ENCODE results near the gene CXorf38. TPM values are rescaled to one million over a fixed set of nuclear protein-coding genes. Genes with fewer than 3 reads are reported as not detected.

The CXorf38 gene
- total RNA-seq, 1 experiment from 2014 or later, result 18.3 TPM

DNA sequence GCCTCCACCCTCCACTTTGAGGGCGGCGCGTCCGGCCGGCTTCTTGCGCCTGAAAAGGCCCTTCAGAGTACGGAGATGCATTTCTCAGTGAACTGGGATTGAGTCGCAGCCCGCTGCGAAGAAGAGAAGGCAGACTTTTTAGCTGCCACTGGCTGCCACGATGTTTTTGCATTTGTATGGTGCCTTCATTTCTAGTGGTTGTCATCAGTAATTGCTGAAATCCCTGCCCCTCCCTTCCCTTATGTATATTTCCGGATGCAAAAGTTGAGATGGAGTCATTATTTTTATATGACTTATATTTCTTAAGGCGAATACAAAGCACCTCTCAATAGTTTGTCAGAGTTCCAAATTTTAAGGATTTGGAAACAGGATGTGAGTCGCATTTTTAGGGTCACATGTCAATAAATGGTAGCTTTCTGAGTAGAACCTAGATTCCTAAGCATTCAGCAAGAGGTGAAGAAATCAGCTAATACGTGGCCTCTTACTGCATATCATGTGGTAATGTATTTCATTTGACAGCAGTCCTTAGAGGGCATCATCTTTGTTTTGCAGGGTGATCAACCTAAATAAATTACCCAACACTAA, 65.9 kb downstream of the CXorf38 start:
- Histone ChIP-seq H3K4me3 (ENCODE audit: low read length) (peak overlapping the region; percentile 88), H4K20me1 (ENCODE audit: low read length) (no peaks in the 10 kb centered on the region), H3K36me3 (ENCODE audit: low read depth, low read length) (no peaks in the 10 kb centered on the region), H3K79me2 (ENCODE audit: low read length) (peaks cover 37% of the 10 kb centered on the region), H3F3A (ENCODE audit: low read length, unreplicated experiment) (no peaks in the 10 kb centered on the region), H3K4me1 (ENCODE audit: insufficient read depth, low read length) (no peaks in the 10 kb centered on the region; the same call in 1 of the 2 replicates), H3K4me2 (ENCODE audit: low read length) (peak overlapping the region; percentile 89), H3K27me3 (ENCODE audit: low read length) (no peaks in the 10 kb centered on the region), H3K9me2 (replicated peaks; ENCODE audit: low read length) (no peaks in the 10 kb centered on the region), H3K9ac (ENCODE audit: low read length) (peak overlapping the region; percentile 71), H3K9me3 (ENCODE audit: low read length) (no peaks in the 10 kb centered on the region), H3K27ac (ENCODE audit: low read length) (no peak overlapping the region), H2AFZ (ENCODE audit: low read length) (peak overlapping the region; percentile 64)
- intact Hi-C loops (cut with micrococcal nuclease), result no loop called here
- ATAC-seq (no peak), DNase-seq (peak; percentile 13)
- TF ChIP-seq EZH2phosphoT487 (IDR thresholded peaks at IDR 0.05; ENCODE audit: borderline replicate concordance, low read length), result no peak
- TF ChIP-seq, protein P1, sequence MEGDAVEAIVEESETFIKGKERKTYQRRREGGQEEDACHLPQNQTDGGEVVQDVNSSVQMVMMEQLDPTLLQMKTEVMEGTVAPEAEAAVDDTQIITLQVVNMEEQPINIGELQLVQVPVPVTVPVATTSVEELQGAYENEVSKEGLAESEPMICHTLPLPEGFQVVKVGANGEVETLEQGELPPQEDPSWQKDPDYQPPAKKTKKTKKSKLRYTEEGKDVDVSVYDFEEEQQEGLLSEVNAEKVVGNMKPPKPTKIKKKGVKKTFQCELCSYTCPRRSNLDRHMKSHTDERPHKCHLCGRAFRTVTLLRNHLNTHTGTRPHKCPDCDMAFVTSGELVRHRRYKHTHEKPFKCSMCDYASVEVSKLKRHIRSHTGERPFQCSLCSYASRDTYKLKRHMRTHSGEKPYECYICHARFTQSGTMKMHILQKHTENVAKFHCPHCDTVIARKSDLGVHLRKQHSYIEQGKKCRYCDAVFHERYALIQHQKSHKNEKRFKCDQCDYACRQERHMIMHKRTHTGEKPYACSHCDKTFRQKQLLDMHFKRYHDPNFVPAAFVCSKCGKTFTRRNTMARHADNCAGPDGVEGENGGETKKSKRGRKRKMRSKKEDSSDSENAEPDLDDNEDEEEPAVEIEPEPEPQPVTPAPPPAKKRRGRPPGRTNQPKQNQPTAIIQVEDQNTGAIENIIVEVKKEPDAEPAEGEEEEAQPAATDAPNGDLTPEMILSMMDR (conservative IDR thresholded peaks at IDR 0.05; ENCODE audit: low read depth, low read length), result no peak
- no peak for TF ChIP-seq EZH2 (IDR thresholded peaks at IDR 0.05; ENCODE audit: low read length, unreplicated experiment)
- ChIA-PET CTCF (no interaction called here), POLR2A (ENCODE audit: unreplicated experiment) (interaction anchor here (0.5 kb wide), 1 partner anchor 599 kb away, joined by 3 read pairs; no protein-coding TSS in a partner anchor)
- TSS peak; percentile 53 for BruUV-seq (replicated peaks)

DNA sequence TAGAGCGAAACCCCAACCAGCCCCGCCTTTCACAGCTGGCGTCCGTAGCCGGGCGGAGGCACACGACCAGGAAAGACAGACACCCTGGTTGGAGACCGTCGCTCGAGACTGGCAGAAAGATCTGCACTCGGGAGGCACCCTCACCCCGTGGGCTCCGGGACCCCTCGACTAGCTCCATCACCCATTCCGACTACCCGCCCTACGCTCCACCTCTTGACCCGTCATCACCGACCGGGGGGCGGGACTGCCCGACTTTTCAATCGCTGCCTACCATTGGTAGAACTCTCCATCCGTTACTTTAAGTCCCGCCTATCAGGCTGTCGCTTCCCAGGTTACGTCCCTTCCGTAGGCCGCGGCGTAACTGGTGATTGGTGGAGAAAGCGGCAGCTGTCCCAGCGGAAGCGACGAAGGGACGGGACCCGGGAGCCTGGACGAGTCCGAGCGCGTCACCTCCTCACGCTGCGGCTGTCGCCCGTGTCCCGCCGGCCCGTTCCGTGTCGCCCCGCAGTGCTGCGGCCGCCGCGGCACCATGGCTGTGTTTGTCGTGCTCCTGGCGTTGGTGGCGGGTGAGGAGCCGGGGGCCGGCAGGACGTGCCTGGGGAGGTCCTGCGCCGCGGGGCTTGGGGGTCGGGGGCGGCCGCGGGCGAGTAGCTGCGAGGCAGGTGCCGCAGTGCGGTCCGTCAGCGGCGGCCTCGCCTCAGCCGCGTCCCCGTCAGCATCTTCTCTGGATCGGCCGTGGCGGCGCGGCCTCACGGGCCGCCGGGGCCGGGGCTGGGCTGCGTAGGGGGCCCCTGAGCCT, 66.6 kb downstream of the CXorf38 start, which contains the start of gene ATP6AP2:
TSS of gene ATP6AP2 (plus strand) at position 434 of the 799 bp plus-strand sequence. CDS start at position 530, 96 bp downstream.
- Histone ChIP-seq H3F3A (ENCODE audit: low read length, unreplicated experiment) (no peaks in the 10 kb centered on the region), H3K36me3 (ENCODE audit: low read depth, low read length) (no peaks in the 10 kb centered on the region), H3K9ac (ENCODE audit: low read length) (peak within 1 kb of the TSS; percentile 71), H3K27ac (ENCODE audit: low read length) (no peak within 1 kb of the TSS), H4K20me1 (ENCODE audit: low read length) (no peaks in the 10 kb centered on the region), H3K4me1 (ENCODE audit: insufficient read depth, low read length) (no peaks in the 10 kb centered on the region; the same call in 1 of the 2 replicates), H3K4me2 (ENCODE audit: low read length) (peak within 1 kb of the TSS; percentile 89), H2AFZ (ENCODE audit: low read length) (peak within 1 kb of the TSS; percentile 95), H3K27me3 (ENCODE audit: low read length) (no peaks in the 10 kb centered on the region), H3K79me2 (ENCODE audit: low read length) (peaks cover 30% of the 10 kb centered on the region), H3K4me3 (ENCODE audit: low read length) (peak within 1 kb of the TSS; percentile 88), H3K9me3 (ENCODE audit: low read length) (no peaks in the 10 kb centered on the region), H3K9me2 (replicated peaks; ENCODE audit: low read length) (no peaks in the 10 kb centered on the region)
- DNase-seq (peak; percentile 96), ATAC-seq (peak; percentile 98)
- ChIA-PET POLR2A (ENCODE audit: unreplicated experiment) (interaction anchor here (0.5 kb wide), 2 partner anchors 495 to 600 kb away, joined by 3 read pairs; no protein-coding TSS in a partner anchor), CTCF (no interaction called here)
- TF ChIP-seq, protein P1 (conservative IDR thresholded peaks at IDR 0.05; ENCODE audit: low read depth, low read length), result no peak
- TF ChIP-seq EZH2phosphoT487 (IDR thresholded peaks at IDR 0.05; ENCODE audit: borderline replicate concordance, low read length), result no peak
- intact Hi-C loops (cut with micrococcal nuclease), result no loop called here
- no TSS peak for BruUV-seq (replicated peaks)

All from PC-3 (cell line).